Kidney capillary endothelial cell (primary cell): Measurements from ENCODE around the gene ITPRIPL2.

Experiments
- DNase-seq: peaks from one replicate; pipeline ENCODE4 v3.0.0-alpha.2; 2018; ENCODE audit warnings: low spot score

The ITPRIPL2 gene

GRCh38 chr16:19113577-19114358 lies at the start of gene ITPRIPL2:
Gene ITPRIPL2 (plus strand): TSS chr16:19113964. CDS start chr16:19114462, 498 bp downstream.
- peak; percentile 89 for DNase-seq

GRCh38 chr16:19066988-19067348 lies 46.8 kb upstream of the ITPRIPL2 start:
- no peak for DNase-seq

GRCh38 chr16:19067349-19068236 lies 46.2 kb upstream of the ITPRIPL2 start, which contains the start of gene COQ7:
Gene COQ7 (plus strand): TSS chr16:19067614. CDS start chr16:19067665, 51 bp downstream.
- peak; percentile 100 for DNase-seq

- DNase-seq, result no peak
These were observed 45.4 kb upstream of the ITPRIPL2 start for GRCh38 chr16:19068237-19068815.

- DNase-seq, result peak; percentile 56
These were observed 41.7 kb upstream of the ITPRIPL2 start for GRCh38 chr16:19071811-19072777.

- DNase-seq, result no peak
These were observed 40.4 kb upstream of the ITPRIPL2 start for GRCh38 chr16:19073344-19073743.

GRCh38 chr16:19073863-19074262 lies 39.9 kb upstream of the ITPRIPL2 start:
- no peak for DNase-seq

GRCh38 chr16:19075511-19075910 lies 38.3 kb upstream of the ITPRIPL2 start:
- no peak for DNase-seq

GRCh38 chr16:19077879-19078278 lies 35.9 kb upstream of the ITPRIPL2 start:
- no peak for DNase-seq

- DNase-seq, result no peak
These were observed 30.1 kb upstream of the ITPRIPL2 start for GRCh38 chr16:19083670-19084069.

GRCh38 chr16:19084139-19084538 lies 29.6 kb upstream of the ITPRIPL2 start:
- DNase-seq, result no peak

- no peak for DNase-seq
These were observed 28.9 kb upstream of the ITPRIPL2 start for GRCh38 chr16:19084879-19085278.

GRCh38 chr16:19085679-19086200 lies 28.0 kb upstream of the ITPRIPL2 start:
- no peak for DNase-seq

- DNase-seq, result peak; percentile 96
These were observed 27.2 kb upstream of the ITPRIPL2 start for GRCh38 chr16:19086322-19087199.

GRCh38 chr16:19088341-19088916 lies 25.3 kb upstream of the ITPRIPL2 start:
- DNase-seq, result peak; percentile 51

- no peak for DNase-seq
These were observed 24.3 kb upstream of the ITPRIPL2 start for GRCh38 chr16:19089410-19089955.

GRCh38 chr16:19090916-19091315 lies 22.8 kb upstream of the ITPRIPL2 start:
- no peak for DNase-seq

- DNase-seq, result no peak
These were observed 20.9 kb upstream of the ITPRIPL2 start for GRCh38 chr16:19092653-19093410.
